ENCODE data around the gene WBP2. TPM values are rescaled to one million over a fixed set of nuclear protein-coding genes. Genes with fewer than 3 reads are reported as not detected.

Gene WBP2
- total and polyA plus RNA-seq, 2 of the 13 experiments (the other 11 are each of a cell fraction or from before 2014, with no cell fraction given): 29.2 to 29.5 TPM

DNA sequence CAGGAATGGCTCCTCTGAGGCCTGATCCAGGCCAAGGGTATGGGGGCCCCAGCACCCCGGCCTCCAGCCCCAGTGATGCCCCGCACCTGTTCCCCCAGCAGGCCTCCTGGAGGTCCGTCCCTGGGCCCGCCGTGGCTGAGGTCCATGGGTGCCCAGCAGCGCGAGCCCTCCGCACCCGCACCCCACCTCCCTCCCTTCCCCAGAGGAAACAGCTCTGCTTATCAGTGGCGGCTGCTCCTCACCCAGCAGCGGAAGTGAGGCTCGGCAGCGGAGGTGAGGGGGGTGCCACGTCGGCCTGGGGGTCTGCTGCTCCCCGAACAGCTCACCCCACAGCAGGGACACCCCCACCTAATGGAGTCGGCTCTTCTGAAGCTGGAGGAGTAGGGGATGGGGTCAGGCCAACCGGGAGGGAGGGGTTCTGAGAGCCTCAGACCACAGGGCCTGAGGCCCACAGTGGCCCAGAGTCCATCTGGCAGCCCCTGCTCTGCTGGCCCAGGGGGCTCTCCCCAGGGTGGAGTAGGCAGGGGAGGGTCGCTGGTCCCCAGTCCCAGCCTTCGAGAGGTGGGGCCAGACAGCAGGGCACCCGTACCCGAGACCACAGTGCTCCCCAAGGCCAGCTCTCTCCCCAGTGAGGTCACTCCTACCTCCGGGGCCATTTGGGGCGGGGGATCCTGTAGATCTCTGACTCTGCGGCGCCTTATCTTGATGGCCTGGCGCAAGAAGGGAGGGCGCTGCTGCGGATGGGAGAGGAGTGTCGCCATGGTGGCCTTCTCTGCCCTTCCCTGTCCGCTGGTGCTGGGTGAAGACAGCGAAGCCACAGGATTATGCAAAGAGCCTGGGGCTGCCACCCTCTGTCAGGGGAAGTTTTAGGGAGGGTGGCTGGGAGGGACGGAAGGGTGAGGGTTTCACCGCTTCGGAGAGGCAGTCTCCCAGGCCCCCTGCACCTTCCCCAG is 11.3 kb downstream of the WBP2 start, which contains the start of gene UNC13D (continued):
- no peak for TF ChIP-seq ARID3A (IDR thresholded peaks at IDR 0.05; ENCODE audit: low read depth, low read length)
- no peak for TF ChIP-seq TEAD2 (CRISPR knock-in tag; IDR thresholded peaks at IDR 0.05)
- 0 out of 2 replicates have a peak, but pooled peaks have one; percentile 24 for TF ChIP-seq IRF2 (CRISPR knock-in tag; IDR thresholded peaks at IDR 0.05)
- TF ChIP-seq SAP130 (CRISPR knock-in tag; IDR thresholded peaks at IDR 0.05; ENCODE audit: low read depth): peak; percentile 60
- 0 out of 2 replicates have a peak, but pooled peaks have one; percentile 34 for TF ChIP-seq ZNF446 (CRISPR knock-in tag; IDR thresholded peaks at IDR 0.05)
- peak; percentile 16 for TF ChIP-seq ZEB1 (IDR thresholded peaks at IDR 0.05; ENCODE audit: insufficient replicate concordance, low read depth)
- peak; percentile 75; the same call in 1 of the 2 replicates for TF ChIP-seq ZNF274 (CRISPR knock-in tag; IDR thresholded peaks at IDR 0.05)
- TF ChIP-seq ZNF670 (CRISPR knock-in tag; IDR thresholded peaks at IDR 0.05; ENCODE audit: borderline replicate concordance): peak; percentile 86
- no peak for TF ChIP-seq SNAI1 (CRISPR knock-in tag; IDR thresholded peaks at IDR 0.05; ENCODE audit: borderline replicate concordance)
- peak; percentile 24; the same call in 1 of the 2 replicates for TF ChIP-seq ZFP90 (CRISPR knock-in tag; IDR thresholded peaks at IDR 0.05; ENCODE audit: borderline replicate concordance)
- no peak; the same call in 1 of the 2 replicates for TF ChIP-seq RAD21 (CRISPR knock-in tag; IDR thresholded peaks at IDR 0.05)
- peak; percentile 77 for TF ChIP-seq UBTF (CRISPR knock-in tag; IDR thresholded peaks at IDR 0.05)
- 0 out of 2 replicates have a peak, but pooled peaks have one; percentile 16 for TF ChIP-seq KMT2B (CRISPR knock-in tag; IDR thresholded peaks at IDR 0.05)
- TF ChIP-seq SCMH1 (CRISPR knock-in tag; IDR thresholded peaks at IDR 0.05; ENCODE audit: borderline replicate concordance): no peak
- TF ChIP-seq ZNF879 (CRISPR knock-in tag; IDR thresholded peaks at IDR 0.05): no peak
- peak; percentile 50; the same call in 1 of the 2 replicates for TF ChIP-seq ZNF232 (CRISPR knock-in tag; IDR thresholded peaks at IDR 0.05; ENCODE audit: borderline replicate concordance)
- TF ChIP-seq ZNF597 (CRISPR knock-in tag; IDR thresholded peaks at IDR 0.05): no peak
- TF ChIP-seq, protein P1, sequence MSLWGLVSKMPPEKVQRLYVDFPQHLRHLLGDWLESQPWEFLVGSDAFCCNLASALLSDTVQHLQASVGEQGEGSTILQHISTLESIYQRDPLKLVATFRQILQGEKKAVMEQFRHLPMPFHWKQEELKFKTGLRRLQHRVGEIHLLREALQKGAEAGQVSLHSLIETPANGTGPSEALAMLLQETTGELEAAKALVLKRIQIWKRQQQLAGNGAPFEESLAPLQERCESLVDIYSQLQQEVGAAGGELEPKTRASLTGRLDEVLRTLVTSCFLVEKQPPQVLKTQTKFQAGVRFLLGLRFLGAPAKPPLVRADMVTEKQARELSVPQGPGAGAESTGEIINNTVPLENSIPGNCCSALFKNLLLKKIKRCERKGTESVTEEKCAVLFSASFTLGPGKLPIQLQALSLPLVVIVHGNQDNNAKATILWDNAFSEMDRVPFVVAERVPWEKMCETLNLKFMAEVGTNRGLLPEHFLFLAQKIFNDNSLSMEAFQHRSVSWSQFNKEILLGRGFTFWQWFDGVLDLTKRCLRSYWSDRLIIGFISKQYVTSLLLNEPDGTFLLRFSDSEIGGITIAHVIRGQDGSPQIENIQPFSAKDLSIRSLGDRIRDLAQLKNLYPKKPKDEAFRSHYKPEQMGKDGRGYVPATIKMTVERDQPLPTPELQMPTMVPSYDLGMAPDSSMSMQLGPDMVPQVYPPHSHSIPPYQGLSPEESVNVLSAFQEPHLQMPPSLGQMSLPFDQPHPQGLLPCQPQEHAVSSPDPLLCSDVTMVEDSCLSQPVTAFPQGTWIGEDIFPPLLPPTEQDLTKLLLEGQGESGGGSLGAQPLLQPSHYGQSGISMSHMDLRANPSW (CRISPR knock-in tag; IDR thresholded peaks at IDR 0.05; ENCODE audit: borderline replicate concordance): no peak; the same call in 1 of the 2 replicates
- peak; percentile 42; the same call in 1 of the 2 replicates for TF ChIP-seq ZNF431 (CRISPR knock-in tag; IDR thresholded peaks at IDR 0.05; ENCODE audit: borderline replicate concordance, low read depth)
- no peak for TF ChIP-seq GTF2F1 (IDR thresholded peaks at IDR 0.05; ENCODE audit: low read length)
- 0 out of 2 replicates have a peak, but pooled peaks have one; percentile 11 for TF ChIP-seq ZNF556 (CRISPR knock-in tag; IDR thresholded peaks at IDR 0.05; ENCODE audit: borderline replicate concordance)

All from HepG2 (cell line).